ENCODE measurements around the gene MYO7A.
A peak's percentile ranks its signal among the peaks of the same experiment; 100 is the strongest.

Gene MYO7A

DNA sequence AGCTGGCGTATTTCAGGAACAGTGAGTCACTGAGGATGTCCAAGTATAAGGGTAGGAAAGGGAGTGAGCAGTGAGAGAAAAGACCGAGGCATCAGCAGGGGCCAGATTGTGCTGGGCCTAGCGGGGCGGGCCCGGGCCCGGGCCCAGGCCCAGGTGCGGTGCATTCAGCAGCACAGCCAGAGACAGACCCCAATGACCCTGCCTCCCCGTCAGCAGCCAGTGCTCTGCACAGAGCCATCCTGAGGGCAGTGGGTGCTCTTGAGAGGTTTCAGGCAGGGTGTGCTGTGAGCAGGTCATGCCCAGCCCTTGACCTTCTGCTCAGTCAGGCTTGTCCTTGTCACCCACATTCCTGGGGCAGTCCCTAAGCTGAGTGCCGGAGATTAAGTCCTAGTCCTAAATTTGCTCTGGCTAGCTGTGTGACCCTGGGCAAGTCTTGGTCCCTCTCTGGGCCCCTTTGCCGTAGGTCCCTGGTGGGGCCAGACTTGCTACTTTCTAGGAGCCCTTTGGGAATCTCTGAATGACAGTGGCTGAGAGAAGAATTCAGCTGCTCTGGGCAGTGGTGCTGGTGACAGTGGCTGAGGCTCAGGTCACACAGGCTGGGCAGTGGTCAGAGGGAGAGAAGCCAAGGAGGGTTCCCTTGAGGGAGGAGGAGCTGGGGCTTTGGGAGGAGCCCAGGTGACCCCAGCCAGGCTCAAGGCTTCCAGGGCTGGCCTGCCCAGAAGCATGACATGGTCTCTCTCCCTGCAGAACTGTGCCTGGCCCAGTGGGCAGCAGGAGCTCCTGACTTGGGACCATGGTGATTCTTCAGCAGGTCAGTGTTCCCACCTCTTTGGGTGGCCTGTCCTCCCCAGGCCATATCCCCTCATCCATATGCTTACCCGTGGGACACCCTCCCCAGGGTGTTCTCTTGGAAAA lies 2.1 kb downstream of the MYO7A start:
- DNase-seq: no peak

DNA sequence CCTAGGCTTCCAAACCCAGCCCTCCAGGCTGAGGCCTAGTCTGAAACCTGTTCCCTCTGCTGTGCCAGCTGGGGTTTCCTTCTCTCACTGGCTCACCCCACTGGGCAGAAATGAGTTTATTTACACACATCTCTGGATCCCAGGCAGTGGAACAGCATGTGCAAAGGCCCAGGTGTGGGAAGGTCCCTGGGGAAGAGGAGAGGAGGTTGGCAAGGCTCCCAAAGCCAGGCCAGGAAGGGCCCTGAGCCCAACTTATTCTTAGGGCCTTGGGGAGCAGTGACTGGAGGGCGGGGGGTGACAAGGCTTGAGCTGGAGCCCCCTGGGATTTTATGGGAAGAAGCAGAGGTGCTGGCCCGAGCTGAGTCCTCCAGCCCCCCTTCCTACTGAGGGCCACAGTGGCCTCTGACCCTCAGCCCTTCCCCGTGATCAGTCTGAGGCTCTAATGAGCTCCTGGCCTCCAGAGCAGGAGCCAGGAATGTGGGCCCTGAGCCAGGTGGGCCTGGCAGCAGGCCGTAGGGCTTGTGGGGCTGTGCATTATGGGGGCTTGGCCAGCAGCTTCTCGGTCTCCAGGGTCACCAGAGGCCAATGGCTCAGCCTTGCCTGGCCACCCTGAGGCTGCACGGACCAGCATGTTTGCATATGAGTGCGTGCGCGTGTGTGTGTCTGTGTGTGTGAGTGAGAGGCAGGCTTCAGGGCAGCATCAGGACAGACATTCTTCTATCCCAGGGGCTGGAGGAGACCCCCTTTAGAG lies 2.9 kb downstream of the MYO7A start:
- no peak for DNase-seq

DNA sequence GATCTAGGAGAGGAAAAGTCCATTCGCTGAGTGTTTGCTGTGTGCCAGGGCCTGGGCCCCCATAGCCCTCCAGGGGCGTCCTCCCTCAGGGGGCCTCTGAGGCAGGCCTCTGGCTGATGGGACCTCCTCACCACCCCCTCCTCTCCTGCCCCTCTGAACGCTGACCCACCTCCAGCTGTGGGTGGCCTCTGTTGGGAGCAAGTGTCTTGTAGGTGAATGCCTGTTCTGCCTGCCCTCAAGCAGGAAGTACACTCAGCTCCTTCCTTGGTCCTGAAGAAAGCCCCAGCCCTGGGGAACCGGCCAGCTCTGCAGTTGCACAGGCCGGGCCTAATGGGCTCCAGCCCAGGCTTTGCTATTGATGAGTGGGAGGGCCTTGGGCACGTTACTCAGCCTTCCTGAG lies 3.5 kb downstream of the MYO7A start:
- no peak for DNase-seq

DNA sequence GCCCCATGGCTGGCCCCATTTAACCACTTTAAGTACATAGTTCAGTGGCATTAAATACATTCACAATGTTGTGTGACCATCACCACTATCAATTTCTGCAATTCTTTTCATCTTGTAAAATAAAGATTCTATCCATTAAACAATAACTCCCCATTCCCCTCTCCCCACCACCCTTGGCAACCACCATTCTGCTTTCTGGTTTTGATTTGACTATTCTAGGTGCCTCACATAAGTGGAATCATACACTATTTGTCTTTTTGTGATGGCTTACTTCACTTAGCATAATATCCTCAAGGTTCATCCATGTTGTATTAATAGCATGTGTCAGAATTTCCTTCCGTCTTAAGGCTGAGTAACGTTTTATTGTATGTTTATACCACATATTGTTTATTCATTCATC lies 7.0 kb downstream of the MYO7A start:
- DNase-seq: no peak

DNA sequence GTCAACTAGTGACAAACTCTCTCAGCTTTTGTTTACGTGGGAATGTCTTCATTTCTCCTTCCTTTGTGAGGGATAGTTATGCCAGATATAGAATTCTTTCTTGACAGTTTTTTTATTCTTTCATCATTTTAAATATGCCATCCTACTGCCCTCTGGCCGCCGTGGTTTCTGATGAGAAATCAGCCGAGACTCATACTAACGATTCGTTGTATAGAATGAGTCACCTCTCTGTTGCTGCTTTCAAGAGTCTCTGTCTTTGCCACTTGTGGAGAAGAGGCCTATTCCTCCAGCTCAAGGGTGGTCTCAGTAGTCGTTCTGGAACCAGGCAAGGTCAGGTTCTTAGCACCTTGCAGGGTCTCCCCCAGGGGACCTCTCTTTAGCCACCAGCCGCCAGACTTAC lies 8.0 kb downstream of the MYO7A start:
- no peak for DNase-seq

DNA sequence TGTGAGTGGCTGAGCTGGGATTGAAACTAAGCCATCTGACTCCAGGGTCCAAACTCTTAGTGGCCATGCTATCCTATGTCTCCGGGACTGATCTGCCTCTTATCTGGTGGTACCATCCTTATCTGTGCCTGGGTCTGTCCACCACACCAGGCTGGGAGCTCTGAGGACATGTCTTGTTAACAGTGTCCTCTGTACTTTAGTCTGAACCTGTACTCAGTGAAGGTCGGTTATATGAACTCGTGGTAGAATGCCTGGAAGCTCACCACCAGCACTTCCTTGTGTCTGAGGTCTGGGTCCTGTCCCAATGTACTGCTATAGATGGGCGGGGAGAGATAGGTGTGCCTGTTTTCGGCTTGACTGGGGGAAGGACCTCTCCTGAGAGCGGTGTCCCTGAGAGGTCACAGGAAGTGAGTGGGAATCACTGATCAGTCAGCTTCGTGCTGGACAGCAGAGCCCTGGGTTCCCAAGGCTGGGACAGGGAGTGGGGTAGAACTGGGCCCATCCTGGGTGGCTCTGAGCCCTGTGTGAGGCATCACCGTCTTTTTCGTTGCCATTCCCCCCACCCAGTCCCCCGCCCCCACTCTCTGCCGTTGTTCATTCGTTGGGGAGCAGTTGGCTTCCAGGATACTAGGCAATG lies 8.9 kb downstream of the MYO7A start:
- no peak for DNase-seq

DNA sequence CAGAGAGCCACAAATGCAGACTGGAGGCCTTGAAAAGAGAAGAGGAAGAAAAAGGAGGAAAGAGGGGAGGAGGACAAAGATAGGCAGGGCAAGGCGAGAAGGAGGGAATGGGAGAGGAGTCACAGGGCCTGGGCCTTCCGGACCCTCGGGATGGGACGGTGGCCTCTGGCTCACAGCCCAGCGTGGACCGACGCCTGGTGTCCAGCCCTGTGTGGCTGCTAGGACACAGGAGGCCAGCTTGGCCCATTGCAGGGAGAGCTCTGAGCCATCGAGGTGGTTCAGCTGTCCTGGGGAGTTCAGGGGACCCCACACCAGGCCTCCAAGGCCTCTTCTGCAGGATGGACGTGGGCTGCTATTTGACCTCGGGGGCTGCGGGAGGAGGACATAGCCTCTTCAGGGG lies 9.4 kb downstream of the MYO7A start:
- DNase-seq: no peak

DNA sequence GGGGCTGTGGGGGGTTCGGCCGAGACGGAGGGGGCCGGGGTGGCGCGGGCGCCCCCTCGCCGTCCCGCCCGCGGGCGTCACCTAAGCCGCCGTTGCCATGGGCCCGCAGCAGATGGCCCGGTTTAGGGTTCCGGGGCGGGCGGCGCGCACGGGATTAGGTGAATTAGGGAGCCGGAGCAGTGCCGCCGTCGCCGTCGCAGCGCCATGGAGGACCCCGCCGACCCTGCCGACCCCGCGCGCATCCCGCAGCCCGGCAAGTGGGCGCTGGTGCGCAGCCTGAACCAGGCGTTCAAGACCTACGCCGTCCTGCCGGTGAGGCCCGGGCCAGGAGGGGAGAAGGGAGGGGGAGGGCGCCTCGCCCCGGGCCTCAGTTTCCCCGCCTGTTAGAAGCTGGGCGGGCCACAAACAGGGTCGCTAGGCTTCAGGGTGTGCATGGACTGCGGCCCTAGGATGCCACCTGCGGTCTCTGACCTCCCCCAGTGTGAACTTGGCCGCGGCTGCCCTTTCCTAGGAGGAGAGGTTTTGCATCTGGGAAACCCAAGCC lies 10.1 kb downstream of the MYO7A start:
- DNase-seq: no peak

DNA sequence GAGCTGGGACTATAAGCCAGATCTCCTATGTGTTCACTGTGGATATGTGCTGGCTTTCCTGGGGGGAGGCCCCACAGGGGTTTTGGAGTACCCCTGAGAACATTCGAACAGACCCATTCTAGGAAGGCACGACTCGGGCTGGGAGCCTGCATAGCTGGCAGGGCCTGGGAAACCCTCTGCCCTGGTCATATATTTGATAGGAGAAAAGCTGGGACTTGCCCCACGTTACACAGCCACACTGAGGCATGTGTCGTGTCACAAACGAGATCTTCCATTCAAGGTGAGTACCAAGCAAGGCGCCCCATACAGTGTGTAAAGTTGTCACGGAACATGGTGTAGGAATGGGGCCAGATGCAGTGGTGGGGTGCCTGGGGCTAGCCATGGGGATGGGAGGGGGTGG lies 11.2 kb downstream of the MYO7A start:
- DNase-seq: no peak

DNA sequence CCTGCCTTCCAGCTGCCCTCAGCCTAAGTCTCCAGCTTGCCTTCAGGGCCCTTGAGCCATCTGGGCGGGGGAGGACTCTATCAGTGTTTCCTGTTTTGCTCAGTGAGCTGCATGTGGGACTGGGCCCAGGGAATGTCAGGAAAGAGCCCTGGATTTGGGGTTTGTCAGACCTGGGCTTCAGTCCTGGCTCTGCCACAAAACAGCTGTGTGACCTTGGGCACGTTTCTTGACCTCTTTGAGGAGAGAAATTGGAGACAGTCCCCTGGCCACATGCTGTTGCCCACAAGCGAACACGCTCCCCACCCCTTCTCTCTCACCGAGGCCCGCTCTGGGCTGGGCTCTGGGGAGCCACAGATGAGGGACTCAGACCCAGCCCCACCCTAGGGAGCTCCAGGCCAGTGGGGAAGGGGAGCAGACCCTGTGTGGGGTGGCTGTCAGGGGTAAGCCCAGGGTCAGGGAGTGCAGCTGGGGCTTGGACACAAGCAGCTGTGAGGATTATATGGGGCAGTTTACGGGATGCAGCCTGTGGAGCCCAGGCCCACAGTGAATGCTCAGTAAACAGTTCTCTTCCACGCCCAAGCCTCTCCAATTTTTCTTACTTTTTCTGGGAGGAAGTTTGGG lies 12.3 kb downstream of the MYO7A start:
- DNase-seq: no peak

DNA sequence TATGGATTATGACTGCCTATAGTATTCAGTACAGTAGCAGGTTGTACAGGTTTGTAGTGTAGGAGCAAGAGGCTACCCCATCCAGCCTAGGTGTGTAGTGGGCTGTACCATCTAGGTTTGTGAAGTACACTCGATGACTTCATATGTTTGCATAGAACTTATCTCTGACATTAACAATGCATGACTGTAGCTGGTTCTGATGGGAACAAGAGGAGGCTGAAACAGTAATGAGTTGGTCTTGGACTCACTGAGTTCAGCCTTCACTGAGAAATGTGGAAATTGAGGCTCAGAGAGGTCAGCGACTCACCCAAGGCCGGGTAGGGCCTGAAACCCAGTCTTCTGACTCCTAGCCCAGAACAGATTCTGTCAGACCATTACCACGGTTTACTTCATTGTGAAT lies 13.0 kb downstream of the MYO7A start:
- no peak for DNase-seq

DNA sequence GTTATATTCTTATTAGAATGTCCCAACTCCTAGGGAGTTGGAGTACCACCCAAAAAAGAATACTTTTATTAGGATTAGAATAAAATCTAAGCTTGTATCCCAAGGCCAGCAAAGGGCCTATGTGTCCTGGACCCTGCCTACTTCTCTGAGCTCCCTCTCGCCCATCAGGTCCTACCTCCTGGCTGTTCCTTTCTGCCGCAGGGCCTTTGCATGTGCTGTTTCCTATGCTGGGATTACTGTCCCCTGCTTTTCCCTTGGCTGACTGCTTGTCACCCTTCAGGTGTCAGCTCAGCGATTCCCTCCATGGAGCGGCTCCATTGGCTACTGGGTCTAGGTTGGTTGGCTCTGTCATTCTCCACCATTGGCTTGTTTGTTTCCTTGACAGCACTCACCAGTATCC lies 13.4 kb downstream of the MYO7A start:
- no peak for DNase-seq

DNA sequence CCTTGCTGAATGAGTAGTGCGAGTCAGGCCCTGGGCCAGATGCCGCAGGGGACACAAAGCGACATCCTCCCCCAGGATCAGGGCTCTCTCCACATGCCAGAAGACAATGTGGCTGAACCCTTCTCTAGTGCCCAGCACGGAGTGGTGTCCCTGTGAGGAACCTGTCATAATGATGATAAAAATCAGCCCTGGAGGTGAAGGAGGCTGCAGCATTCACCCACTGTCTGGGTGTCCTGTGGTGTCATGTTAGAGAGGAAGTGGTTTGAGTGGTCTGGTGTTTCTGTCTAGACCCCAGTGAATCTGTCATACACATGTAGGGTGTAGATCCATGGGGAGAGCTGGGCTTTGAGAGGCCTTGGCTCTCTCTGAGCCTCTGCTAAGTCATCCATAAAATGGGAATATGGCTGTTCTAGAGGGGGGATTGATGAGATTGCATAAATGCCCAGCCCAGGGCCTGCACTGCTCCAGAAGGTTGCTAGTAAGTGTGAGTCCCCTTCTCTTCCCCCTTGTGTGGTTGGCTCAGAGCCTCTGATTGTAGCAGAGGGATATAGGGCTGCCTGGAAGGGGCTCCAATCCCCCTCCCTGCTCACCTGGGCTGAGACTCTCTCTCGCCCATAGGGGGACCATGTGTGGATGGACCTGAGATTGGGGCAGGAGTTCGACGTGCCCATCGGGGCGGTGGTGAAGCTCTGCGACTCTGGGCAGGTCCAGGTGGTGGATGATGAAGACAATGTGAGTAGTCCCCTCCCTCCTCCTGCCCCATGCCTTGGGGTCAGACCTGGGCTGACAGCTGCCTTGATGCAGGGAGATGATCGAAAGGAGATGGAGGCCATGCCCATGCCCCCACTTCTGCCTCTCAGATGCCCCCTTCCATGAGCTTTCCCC lies 14.3 kb downstream of the MYO7A start:
- no peak for DNase-seq

DNA sequence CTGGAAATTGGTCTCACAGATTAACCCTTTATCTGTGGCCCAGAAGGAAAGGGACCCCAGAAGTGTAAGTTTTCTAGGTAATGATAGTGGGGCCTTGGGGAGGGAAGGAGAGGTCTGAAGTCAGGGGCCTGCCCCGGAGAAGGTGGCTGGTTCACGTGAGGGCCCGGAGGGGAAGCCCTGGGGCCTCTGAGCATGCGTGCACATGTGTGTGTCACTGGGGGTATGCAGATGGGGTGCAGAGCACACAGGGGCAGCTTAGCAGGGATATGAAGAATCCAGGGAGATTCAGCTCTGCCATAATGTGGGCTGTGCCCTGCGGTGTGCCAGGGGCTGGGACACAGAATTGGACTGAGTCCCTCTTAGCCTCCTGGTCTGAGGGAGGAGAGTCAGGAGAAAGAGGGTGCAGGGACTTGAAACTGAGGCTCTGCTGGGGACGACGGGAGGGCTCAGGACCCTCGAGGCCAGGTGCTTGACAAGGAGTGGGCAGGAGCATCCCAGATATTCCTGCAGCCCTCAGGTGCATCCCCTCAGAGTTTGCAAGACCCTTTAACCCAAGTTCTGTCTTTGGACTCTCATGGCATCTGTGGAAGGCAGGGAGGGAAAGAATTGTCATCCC lies 15.5 kb downstream of the MYO7A start:
- DNase-seq: no peak

DNA sequence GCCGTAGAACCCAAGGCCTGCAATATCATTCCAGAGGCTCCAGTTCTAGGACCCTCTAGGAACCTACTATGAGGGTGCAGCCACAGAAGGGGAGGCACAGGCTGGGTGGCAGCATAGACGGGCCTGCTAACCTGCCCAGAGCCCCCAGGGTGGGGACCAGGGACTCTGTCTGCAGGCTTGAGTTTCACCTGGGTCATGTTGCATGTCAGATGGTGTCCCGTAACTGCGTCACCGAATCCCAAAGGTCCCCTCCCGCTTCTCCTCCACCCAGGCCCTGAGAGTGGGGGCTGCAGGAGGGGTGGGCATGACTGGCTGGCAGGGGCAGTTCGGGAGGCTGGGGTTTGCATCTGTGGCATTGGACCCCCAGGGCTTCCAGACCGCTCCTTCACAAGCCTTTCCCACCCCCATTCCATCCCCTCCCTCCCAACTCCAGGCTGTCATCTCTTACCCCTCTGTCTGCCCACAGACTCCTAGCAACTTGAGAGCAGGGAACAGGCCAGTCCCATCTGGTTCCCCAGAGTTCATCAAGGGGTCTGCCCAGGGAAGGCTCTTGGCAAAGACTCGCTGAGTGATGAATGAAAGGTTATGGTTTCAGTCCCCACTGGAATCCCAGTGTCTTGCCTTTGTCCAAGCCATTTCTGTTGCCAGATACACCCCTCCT lies 16.3 kb downstream of the MYO7A start:
- DNase-seq: no peak

DNA sequence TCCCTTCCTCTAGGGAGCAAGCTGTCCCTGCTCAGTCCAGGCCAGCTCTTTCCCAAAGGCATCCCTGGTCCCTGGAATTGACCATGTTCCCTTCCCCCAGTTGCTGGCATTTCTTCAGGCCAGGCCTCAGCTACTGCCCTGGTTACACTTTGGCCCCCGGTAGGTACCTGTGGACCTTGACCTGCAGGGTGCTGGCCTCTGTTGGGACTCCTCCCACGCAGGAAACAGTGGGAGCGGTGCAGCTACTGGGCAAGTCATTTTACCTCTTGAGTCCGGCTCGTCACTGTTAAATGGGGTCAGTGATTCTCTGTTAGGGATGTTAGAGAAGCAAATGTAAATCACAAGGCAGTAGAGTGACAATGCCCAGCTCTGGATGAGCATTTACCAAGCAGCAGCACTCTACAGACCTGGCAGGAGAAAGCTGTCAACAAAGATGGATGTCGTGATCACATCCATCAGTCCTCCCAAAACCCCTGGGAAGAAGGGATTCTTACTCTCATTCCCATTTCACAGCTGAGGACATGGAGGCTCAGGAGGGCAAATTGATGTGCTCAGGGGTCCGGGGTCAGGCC lies 16.9 kb downstream of the MYO7A start:
- DNase-seq: no peak

DNA sequence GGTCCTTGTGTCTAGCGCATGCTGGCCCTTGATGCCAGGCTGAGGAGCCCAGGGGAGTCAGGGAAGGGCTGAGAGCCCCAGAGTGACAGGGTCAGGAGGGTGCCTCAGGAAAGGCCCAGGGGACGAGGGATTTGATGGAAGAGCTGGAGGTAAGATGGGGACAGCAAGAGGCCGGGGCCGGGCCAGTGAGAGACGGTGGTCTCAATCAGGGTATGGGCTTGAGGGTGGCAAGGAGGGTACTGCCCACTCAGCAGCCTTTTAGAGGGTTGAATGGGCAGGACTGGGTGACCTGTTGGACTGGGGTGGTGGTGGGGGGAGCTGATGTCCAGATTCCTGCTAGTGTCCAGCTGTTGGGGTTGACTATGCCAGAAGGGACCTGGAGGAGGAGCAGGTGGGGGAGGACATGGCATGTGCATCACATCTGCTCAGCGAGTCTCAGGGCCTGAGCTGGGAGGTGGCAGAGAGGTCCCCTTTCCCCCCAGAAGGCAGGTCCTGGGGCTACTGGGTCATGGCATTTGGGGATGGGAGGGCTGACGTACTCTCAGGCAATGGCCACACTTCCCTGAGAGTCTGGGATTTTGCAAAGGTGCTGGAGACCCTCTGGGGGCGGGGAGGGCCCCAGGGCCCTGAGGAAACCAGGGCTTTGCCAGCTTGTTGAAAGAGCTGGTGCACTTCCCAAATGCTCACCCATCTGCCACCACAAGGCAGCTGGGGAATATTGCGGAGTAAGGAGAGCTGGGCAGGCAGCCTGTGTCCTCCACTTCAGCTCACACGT lies 18.4 kb downstream of the MYO7A start:
- no peak for DNase-seq

DNA sequence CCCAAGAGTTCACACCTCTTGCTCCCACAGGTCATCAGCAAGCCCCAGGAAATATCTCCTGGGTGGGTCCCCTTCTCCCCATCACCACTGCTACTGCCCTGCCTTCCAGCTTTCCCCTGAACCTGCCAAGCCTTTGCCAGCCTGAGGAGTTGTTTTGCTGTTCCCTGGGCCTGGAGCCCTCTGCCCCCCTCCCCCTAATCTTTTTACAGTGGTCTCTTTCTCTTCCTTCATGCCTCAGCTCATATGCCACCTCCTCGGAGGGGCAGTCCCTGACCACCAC lies 18.9 kb downstream of the MYO7A start:
- DNase-seq: no peak

DNA sequence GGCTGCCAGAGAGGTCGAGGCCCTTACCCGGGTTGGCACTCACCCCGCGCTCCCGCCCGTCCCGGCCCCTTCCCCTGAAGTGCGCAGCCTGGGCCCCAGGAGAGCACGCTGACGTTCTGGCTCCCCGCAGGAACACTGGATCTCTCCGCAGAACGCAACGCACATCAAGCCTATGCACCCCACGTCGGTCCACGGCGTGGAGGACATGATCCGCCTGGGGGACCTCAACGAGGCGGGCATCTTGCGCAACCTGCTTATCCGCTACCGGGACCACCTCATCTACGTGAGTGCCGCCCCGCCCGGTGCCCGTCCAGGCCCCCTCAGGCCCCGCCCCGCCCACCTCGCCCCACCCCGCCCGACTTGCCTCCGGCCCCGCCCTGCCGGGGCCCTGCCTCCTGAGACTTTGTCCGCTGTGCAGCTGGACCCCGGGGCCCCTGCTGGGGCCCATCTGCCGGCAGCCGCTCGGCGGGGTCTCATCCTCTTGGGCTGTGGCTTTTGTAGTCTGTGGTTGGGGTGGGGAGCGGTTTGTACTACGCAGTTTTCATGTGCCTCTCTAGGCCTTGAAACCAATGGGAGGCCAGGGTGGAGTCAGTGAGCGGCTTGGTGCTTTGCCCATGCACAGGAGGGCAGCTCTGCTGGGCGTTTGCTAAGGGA lies 19.7 kb downstream of the MYO7A start:
- DNase-seq: peak; percentile 30
